Stimulated activated naive CD4-positive, alpha-beta T cell (primary cell): ENCODE measurements around the gene CRLF1.

Experiments used
- DNase-seq, 6 experiments: peaks; one replicate each; lab custom pipeline; 2025; lab: John Stamatoyannopoulos, UW

CRLF1 gene, protein sequence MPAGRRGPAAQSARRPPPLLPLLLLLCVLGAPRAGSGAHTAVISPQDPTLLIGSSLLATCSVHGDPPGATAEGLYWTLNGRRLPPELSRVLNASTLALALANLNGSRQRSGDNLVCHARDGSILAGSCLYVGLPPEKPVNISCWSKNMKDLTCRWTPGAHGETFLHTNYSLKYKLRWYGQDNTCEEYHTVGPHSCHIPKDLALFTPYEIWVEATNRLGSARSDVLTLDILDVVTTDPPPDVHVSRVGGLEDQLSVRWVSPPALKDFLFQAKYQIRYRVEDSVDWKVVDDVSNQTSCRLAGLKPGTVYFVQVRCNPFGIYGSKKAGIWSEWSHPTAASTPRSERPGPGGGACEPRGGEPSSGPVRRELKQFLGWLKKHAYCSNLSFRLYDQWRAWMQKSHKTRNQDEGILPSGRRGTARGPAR

DNA sequence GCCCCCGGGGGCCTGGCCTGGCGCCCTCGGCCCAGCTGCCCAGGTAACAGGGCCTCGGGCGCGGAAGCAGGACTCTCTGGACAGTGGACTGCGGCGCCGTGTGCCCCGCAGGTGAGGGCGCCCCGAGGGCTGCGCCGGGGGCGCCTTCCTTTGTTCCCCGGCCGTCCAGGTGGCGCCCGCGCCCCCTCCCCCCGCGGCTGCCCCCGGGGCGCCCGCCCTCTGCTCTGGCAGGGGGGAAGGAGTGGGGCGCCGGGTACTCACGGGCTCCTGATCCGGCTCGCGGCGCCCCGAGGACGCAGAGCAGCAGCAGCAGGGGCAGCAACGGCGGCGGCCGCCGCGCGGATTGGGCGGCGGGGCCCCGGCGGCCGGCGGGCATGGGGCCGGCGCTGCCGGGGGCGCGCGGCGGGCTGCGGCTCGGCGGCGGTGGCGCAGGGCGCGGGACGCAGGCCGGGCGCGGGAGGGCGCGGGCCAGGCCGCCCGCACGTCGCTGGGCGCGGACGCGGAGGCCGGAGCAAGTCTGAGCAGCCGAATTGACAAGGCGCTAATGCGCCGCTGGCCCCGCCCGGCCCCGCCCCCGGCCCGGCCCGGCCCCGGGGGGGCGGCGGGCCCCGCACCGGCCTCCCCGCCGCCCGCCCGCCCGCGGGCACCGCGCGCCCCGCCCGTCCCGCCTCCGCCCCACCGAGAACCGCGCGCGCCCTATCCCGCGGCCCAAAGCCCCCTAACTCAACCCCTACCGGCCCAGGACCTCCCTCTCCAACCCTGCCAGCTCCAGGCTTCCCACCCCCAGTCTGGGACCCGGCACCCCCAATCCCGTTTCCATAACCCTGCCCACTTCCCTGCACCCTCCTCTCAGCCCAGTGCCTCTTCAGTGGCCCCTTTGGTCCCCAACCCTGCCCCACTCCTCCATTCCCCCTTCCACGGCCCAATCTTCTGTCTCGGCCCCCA, at the start of gene CRLF1:
CRLF1 (minus strand) TSS at position 519 of the 945 bp plus-strand sequence; CDS start at position 376, 143 bp downstream.
- no peak for DNase-seq

DNA sequence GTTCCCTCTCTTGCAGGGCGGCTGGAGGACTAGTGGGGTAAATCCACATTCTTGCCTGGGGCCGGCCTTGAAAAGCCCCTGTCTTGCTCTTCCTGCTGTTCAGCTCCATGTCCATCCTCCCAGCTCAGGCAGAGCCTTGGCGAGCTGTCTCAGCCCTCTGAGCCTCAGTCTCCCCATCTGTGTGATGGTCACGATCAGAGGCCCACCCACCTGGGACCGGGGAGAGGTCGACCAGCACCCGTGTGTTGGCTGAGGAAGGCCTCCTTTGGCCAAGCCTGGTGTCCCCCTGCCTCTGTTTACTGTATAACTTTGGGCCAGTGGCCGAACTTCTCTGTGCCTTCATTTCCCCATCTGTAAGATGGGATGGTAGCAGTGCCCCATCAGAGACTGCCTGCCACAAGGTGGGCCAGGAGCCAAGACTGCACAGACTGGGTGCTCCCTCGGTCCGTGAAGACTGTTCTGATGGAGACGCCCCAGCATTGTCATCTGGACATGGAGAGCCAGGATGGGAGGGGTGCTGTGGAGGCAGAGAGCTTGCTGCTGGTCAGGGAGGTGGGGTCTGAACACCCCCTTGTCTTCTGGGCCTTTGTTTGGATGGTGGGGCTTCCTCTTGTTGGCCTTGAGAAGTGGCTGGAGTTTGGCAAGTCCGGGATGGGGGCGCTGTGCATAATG, 48.7 kb upstream of the CRLF1 start:
- no peak for DNase-seq

DNA sequence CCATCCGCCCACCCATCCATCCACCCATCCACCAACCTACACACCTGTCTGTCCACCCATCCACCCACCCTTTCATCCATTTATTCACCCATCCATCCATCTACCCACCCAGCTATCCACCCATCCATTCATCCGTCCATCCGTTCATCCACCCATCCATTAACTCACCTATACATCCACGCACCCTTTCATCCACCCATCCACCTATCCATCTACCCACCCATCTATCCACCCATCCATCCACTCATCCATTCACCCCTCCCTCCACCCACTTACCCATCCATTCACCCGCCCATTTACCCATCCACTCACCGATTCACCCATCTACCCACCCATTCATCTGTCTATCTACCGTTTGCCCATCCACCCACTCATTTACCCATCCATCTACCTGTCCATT, 47.9 kb upstream of the CRLF1 start:
- no peak for DNase-seq

DNA sequence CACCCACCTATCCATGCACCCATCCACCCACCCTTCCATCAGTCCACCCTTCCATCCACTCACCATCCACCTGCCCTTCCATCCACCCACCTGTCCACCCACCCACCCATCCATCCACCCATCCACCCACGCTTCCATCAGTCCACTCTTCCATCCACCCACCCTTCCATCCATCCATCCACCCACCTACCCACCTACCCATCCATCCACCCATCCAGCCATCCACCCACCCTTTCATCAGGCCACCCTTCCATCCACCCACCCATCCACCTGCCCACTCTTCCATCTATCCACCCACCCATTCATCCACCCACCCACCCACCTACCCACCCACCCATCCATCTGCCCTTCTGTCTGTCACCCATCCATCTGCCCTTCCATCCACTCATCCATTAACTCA, 47.3 kb upstream of the CRLF1 start:
- no peak for DNase-seq

DNA sequence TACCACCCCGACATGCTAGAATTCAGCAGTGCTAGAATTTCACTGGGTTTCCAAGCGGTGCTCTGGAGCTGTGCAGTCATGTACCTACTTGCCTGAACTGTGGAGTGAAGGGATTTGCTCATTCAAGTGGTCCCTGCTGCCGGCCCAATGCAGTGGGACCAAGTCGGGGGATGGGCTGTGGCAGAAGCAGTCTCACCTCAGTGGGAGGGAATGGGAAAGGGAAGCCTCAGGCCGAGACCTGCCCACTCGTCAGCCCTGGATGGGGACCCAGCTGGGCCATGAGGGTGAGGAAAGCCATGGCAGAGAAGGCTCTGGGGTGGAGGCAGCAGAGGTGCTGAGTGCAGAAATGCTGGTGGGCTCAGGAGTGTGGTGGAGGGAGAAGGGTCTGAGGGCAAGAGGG, 45.1 kb upstream of the CRLF1 start:
- DNase-seq: no peak

DNA sequence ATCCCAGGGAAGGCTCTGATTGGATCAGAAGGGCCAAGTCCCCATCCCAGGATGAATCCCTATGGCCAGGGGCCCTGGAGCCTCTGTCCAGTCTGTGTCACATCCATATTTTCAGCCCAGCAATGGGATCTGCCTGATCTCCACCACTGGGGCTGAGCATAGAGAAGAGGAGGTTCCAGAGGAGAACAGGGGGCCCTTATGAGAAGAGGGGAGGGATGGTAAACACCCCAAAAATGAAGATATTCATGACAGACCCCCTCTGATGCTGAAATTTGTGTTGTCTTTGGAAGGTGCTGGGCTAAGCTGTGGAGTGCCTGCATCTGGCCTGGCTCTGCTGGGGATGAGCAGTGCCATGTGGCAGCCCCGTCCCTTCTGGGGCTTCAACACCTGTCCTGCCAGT, 44.7 kb upstream of the CRLF1 start:
- DNase-seq: no peak

DNA sequence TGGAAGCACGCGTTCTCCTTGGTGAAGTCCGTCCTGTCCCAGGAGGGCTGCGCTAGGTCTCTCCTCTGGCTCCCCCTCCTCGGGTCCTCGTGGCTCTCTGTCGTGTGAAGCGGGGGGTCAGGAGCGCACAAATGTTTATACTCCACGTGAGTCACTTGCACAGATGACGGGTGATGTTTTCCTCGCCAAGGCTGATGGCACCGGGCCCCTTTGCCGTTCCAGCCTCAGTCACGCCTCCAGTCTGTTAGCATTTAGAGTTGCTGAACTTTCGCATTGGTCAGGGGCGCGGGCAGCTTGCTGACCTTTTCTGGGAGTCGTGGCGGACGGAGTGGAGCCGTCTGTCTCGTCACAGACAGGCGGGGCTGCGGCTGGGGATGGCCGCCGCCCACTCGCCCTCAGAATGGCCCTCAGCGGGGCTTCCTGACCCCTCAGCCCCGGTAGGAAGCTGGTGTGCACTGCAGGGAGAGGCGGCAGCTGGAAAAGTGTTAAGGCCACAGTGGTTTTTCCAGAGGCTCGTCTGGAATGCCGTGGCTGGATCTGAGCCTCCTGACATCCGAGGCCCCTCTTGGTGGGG, 44.0 kb upstream of the CRLF1 start:
- no peak for DNase-seq

DNA sequence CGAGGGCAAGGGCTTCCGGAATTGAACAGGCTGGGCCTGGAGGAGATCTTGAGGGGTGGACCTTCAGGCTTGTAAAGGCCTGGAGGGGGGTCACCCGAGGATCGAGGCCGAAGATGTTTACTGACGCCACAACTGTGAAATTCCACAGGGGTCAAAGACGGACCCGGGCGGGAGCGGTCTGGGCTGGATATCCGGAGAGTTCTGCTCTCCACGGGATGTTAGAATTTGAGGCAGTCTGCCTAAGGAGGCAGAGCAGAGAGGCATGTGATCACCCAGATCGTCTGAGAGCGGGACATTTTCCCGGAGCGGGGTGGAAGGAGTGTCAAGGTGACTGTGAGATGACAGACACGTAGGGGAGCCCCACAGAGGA, 43.4 kb upstream of the CRLF1 start:
- no peak for DNase-seq

DNA sequence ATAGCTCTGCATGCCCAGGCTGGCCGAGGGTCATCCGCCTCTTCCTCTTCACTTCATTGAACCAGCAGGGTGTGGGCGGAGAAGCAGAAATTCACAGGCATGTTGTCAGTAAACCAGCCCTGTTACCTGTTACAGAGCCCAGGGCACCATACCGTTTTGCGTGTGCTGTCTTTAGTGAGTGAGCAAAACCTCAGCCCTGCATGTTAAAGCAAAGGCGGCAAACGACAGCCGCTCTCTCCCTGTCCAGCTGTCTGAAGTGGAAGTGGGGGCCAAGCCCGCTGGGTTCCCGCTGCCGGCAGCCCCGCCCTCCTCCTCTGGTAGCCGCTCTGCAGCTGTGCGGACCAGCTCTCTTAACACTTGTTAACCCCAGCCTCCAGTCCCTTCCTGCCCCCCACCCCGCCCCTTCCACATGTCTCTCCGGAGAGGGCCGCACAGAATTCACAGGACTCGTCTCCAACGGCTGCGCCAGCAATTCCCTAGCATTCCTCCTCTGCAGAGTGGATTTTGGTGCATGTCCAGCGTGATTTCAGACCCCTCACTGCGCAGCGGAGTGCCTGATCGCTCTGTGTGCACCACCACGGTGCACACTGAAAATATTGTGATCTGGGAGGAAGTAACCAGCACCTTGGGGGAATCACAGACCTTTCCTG, 42.9 kb upstream of the CRLF1 start:
- no peak for DNase-seq

DNA sequence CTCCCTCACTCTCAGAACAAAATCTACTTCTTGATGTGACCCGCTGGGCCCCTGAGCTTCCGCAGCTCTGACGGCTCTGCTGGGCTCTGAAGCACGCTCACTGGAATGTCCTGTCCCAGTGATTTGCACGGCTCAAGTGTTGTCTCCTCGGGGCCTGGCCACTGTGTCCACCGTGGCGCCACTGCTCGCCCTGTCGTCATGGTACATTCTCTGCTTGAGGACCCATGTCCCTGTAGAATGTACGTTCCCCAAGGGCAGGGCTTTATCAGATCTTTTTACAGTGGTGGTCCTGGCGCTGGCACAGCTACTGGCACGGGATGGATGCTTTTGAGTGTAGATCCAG, 42.3 kb upstream of the CRLF1 start:
- no peak for DNase-seq

DNA sequence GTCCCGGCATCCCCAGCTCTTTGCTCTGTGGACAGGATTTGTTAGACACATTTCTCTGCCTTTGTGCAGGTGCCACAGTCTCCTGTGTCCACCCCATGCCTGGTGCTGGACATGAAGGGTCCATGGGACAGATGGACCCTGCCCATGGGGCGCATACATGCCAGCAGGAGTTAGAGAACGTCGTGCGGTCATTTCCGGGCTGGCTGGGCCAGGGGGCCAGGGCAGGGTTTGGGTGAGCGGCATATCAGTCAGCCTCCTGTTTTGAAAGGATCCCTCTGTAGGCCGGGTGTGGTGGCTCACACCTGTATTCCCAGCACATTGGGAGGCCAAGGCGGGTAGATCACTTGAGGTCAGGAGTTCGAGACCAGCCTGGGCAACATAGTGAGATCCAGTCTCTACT, 41.2 kb upstream of the CRLF1 start:
- DNase-seq: no peak

DNA sequence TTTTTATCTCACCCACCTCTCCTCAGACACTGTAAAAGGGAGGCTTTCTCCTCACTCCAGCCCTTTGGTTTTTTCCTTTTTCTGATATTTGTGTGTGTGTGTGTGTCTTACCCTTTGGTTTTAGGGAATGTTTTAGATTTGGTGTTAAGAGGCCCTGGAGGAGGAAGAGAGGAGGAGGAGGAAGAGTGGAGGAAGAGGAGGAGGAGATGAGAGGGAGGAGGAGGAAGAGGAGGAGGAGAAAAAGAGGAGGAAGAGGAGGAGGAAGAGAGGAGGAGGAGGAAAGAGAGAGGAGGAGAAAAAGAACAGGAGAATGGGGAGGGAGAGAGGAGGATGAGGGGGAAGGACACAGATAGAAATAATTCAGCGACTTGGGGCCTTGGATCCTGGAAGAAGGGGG, 40.8 kb upstream of the CRLF1 start:
- no peak for DNase-seq

DNA sequence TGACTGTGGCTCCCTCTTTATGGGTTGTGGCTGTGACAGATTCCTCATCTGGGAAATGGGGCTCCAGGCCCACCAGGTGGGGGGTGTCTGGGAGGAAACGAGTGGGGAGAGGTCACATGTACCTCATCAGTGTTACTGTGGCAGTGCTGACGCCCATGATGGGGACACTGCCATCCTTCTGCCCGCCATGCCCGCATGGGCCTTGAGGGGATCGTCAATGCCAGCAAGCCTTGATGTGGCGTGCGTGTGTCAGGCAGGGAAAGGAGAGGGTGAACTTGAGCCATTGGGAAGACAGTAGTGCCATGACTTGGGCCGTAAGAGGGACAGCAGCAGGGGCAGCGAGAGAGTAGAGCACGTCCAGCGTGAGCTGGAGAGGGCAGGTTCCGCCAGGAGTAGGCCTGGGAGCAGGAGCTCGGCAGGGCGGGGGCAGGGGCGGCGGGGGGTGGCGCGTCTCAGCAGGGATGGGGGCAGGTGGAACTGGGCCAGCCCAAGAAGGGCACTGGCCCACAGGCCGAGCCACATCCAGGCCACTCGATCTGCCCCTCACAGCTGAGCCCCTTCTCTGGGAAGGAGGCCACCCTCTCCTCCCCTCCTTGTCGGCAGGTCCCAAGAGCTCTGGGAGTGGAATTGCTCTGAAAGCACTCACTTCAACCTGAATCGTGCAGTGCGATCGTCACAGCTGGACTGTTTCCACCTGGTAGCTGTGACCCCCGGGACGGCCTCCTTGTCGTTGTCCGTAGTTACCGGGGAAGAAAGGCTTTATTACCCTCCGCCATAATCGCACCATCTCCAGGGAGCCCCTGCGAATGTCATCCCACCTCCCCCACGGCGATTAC, 40.2 kb upstream of the CRLF1 start:
- DNase-seq: no peak

DNA sequence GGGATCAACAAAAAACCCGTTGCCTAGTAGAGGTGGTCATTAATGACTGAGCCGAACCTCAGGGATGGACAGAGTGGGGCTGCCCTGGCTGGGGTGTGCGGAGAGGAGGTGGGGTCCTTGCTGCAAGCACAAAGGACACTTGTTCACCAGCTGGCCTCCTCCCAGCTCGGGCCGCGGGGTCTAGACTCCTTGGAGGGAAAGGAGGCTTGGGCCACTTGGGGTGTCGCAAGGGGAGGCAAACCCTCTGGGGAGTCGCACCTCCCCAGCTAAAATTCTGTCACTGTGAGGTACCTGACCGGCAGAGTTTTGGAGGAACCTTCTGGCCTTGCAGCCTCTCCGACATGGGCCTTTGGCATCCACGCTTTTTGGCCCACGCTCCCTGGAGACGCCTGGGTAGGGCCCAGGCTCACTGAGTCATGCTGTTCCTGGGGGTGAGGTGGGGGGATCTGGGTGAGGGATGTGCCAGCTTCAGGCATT, 38.5 kb upstream of the CRLF1 start:
- DNase-seq: no peak

DNA sequence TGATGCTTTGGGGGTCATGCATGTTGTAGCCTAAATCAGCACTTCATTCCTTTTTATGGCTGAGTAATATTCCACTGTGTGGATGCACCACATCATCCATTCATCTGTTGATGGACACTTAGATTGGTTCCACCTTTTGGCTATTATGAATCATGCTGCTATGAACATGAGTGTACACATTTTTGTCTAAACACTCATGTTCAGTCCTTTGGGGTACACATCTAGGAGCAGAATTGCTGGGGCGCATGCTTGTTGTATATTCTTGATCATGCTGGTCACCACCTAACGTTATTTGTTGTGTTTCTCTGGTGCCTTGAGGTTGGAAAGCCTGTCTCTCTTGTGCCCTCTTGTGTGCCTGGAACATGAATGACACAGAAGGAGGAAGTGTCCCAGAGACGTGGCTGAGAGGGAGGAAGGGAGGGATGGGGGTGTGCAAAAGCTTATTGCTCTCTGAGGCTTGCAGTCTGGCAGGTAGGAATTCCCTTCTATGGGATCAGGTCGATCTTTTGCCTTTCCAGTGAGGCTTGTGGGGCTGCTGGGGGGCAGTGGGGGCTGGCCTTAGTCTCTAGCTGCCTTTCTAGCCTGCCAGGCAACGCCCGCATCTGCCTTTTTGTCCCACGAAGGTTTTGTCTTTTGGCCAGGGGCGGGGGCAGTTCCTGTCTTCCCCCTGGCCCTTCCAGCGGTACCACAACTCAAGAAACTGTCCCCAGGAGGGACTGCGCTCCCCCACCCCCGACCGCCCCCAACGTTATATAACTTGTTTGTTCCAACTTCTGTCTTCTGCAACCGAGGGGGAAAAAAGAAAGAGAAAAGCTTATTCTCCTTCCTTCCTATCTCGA, 37.8 kb upstream of the CRLF1 start:
- DNase-seq: no peak

DNA sequence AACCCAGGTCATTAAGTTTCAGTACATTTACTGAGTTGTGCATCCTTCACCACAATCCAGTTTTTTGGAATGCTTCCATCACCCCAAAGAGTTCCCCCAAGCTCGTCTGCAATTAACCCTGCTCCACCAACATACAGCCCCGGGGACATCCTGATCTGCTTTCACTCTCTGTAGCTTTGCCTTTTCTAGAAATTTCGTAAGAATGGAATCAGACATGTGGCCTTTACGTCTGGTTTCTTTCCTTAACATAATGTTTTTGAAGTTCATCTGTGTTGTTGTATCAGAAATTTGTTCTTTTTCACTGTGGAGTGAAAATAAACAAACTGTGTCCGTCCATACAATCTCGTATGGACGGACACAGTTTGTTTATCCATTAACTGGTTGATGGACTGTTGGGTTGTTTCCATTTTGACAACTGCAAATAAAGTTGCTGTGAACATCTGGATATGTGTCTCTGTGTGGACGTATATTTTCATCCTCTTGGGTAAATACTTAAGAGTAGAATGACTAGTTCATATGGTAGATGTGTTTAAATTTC, 33.2 kb upstream of the CRLF1 start:
- DNase-seq: no peak

DNA sequence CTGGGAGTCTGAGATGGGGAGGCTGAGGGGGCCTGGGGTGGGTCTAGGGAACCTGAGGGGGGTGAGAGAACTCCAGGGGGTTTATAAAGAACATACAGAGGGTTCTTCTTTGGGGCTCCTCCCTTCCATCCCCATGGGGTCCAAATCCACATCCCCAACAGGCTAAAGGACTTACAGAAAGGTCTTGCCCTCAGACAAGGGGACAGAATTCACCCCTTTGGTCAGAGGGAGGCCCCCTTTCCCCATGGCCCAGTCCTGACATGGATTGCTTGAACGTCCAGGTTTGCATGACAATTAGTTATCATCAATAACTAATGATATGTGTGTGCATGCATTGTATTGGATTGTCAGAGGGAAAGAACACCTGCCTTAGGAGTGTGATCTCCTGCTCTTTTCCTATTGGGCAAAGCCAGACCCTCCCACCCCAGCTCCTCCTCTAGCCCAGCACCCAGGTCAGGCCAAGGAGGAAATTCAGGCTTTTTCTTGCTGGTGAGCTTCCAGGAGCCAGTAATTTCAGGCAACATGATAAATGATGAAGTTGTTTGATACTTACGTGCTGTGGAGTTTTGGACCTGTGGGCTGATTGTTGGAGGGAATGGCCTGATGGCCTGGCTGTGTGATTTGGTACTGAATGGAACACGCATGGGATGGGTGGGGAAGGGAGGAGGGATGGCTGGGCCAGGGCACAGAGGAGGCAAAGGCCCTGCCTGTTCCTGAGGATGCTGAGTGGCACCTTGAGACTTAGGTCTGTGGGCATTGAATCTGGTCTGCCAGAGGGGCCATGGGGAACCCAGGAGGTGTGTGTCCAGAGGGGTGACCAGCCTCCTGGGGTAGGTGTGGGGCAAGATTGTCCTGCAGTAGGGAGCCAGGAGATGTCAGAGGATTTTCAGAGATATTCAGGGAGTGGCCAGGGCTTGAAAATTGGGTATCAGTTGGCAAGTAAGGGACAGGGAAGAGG, 31.4 kb upstream of the CRLF1 start:
- DNase-seq: no peak

DNA sequence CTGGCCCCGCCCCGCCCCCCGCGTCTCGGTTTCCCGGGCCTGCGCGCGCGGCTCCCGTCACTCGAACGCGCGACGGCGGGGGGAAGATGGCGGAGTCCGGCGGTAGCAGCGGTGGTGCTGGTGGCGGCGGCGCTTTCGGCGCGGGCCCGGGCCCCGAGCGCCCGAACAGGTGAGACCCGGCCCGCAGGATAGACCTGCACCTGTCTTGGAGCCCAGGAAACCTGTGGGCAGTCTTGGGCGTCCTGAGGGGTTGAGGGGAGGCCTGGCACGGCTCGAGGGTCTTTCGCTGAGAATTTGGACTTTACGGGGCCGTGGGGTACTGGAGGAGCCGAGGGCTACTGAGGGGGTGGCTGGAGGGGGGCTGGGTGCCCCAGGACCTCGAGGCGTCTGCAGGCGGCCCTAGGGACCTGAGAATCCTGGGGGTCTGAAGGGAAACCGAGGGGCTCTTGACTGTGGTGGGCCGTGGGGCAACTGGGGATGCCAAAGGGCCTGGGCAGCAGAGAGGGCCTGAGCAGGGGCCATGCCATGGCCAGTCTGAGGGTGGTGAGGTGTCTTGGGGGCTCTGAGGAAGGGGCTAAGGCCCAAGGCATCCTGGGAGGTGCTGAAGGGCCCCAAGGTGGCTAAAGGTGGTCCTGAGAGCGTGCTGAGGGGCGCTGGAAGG, 30.5 kb upstream of the CRLF1 start, which contains the start of gene KLHL26:
KLHL26 (plus strand) TSS at position 60 of the 661 bp plus-strand sequence; CDS start at position 87, 27 bp downstream.
- DNase-seq: peak in 1 of 6 experiments; percentile 29
